Measurements from ENCODE around the gene PEX3.

GRCh38 chr6:143536461-143536865 is 85.9 kb downstream of the PEX3 start:
- TF ChIP-seq CTCF (conservative IDR thresholded peaks at IDR 0.05 in 1 of 2, IDR thresholded peaks at IDR 0.05 in 1 of 2; ENCODE audit: low read depth in 1 of 2, low read length in 2 of 2) = no peak
- TF ChIP-seq EZH2 (IDR thresholded peaks at IDR 0.05; ENCODE audit: low read length, missing control alignments) = no peak

All from fibroblast of lung (primary cell).